Neural cell (in vitro differentiated cells): Measurements from ENCODE around the gene PKN1. TPM values are rescaled to one million over a fixed set of nuclear protein-coding genes. Genes with fewer than 3 reads are reported as not detected.

Experiments
- H2AFZ ChIP-seq: fragments of 200-600, 300-800 bp; sonication (generic), shearing (Covaris generic); 2 replicates; pipeline ENCODE4 v1.6.0; 2014; ENCODE audit warnings: low read depth, mild to moderate bottlenecking, antibody characterized with exemption, low read length, moderate library complexity
- H3F3A ChIP-seq: fragments of 200-600 bp; shearing (Covaris generic); 2 replicates; pipeline ENCODE4 v1.6.1; 2016; ENCODE audit warnings: mild to moderate bottlenecking, moderate library complexity, mixed read lengths, antibody characterized with exemption, low read length; ENCODE audit not compliant: insufficient read depth, poor library complexity, severe bottlenecking
- H3K27ac ChIP-seq: fragments of 200-600, 300-800 bp; sonication (generic), shearing (Covaris generic); 2 replicates; pipeline ENCODE4 v1.5.1; 2014; ENCODE audit warnings: mild to moderate bottlenecking, low read length, moderate library complexity
- H3K27me3 ChIP-seq: fragments of 300-800, 200-600 bp; sonication (generic), shearing (Covaris generic); 2 replicates; pipeline ENCODE4 v1.6.0; 2014; ENCODE audit warnings: mild to moderate bottlenecking, low read depth, low read length, moderate library complexity; ENCODE audit not compliant: insufficient read depth
- H3K36me3 ChIP-seq: fragments of 300-800, 200-600 bp; sonication (generic), shearing (Covaris generic); 2 replicates; pipeline ENCODE4 v1.5.1; 2014; ENCODE audit warnings: mild to moderate bottlenecking, antibody characterized with exemption, low read length, moderate library complexity; ENCODE audit not compliant: insufficient read depth
- H3K4me2 ChIP-seq: fragments of 300-800, 200-600 bp; sonication (generic), shearing (Covaris generic); 2 replicates; pipeline ENCODE4 v1.6.0; 2014; ENCODE audit warnings: mild to moderate bottlenecking, low read length
- H3K4me3 ChIP-seq: fragments of 300-800, 200-600 bp; sonication (generic), shearing (Covaris generic); 2 replicates; pipeline ENCODE4 v1.5.1; 2014; ENCODE audit warnings: mild to moderate bottlenecking, low read length, moderate library complexity
- H3K79me2 ChIP-seq: fragments of 200-600 bp; shearing (Covaris generic); replicated peaks from 2 replicates; pipeline ENCODE4 v1.6.0; 2014; ENCODE audit warnings: mild to moderate bottlenecking, low read length, moderate library complexity; ENCODE audit not compliant: insufficient read depth
- H3K9ac ChIP-seq: fragments of 300-800, 200-600 bp; sonication (generic), shearing (Covaris generic); 2 replicates; pipeline ENCODE4 v1.6.1; 2016; ENCODE audit warnings: mild to moderate bottlenecking, low read length, mixed read lengths
- H3K9me2 ChIP-seq: fragments of 200-600 bp; shearing (Covaris generic); 2 replicates; pipeline ENCODE4 v1.6.1; 2016; ENCODE audit warnings: mild to moderate bottlenecking, low read length, mixed read lengths; ENCODE audit not compliant: insufficient read depth
- H3K9me3 ChIP-seq: fragments of 200-600, 300-800 bp; sonication (generic), shearing (Covaris generic); 2 replicates; pipeline ENCODE4 v1.6.1; 2016; ENCODE audit warnings: mild to moderate bottlenecking, mixed run types, low read length, moderate library complexity, mixed read lengths
- H4K20me1 ChIP-seq: fragments of 200-600 bp; shearing (Covaris generic); 2 replicates; pipeline ENCODE4 v1.6.1; 2016; ENCODE audit warnings: mild to moderate bottlenecking, mixed run types; ENCODE audit not compliant: insufficient read depth
- EP300 ChIP-seq: fragments of 450-650 bp; conservative IDR thresholded peaks from 2 replicates; pipeline ENCODE4 v1.6.1; 2014; ENCODE audit warnings: antibody characterized with exemption, mild to moderate bottlenecking, moderate library complexity; ENCODE audit not compliant: poor library complexity, severe bottlenecking
- EZH2 ChIP-seq: fragments of 200-600, 300-800 bp; shearing (Covaris generic), sonication (generic); IDR thresholded peaks from 2 replicates; pipeline ENCODE4 v1.6.1; 2014; ENCODE audit warnings: antibody characterized with exemption, low read length, borderline replicate concordance, mild to moderate bottlenecking; ENCODE audit not compliant: insufficient read depth, poor library complexity, severe bottlenecking
- MXI1 ChIP-seq: fragments of 450-650 bp; conservative IDR thresholded peaks from 2 replicates; pipeline ENCODE4 v1.6.1; 2014; ENCODE audit warnings: antibody characterized with exemption, mild to moderate bottlenecking; ENCODE audit not compliant: poor library complexity, severe bottlenecking
- POLR2AphosphoS5 ChIP-seq: IDR thresholded peaks from 2 replicates; pipeline ENCODE4 v1.6.1; 2012
- RAD21 ChIP-seq: fragments of 450-650 bp; conservative IDR thresholded peaks from 2 replicates; pipeline ENCODE4 v1.6.1; 2014; ENCODE audit warnings: antibody characterized with exemption, mild to moderate bottlenecking, moderate library complexity
- SMC3 ChIP-seq: fragments of 450-650 bp; conservative IDR thresholded peaks from 2 replicates; pipeline ENCODE4 v1.6.1; 2014; ENCODE audit warnings: antibody characterized with exemption, mild to moderate bottlenecking, moderate library complexity; ENCODE audit not compliant: poor library complexity
- TAF1 ChIP-seq: IDR thresholded peaks from 2 replicates; pipeline ENCODE4 v1.6.1; 2012; ENCODE audit warnings: low read depth
- polyA plus RNA-seq: library from polyadenylated mRNA; depleted of rRNA; stranded (reverse); fragments of >200 nt; gene quantifications from 2 replicates; pipeline ENCODE4 v1.2.3, GENCODE V29; 2014
- TF ChIP-seq, protein P1 (sequence below): IDR thresholded peaks from 2 replicates; pipeline ENCODE4 v1.6.1; 2012; ENCODE audit warnings: borderline replicate concordance
- TF ChIP-seq, protein P2 (sequence below): fragments of 450-650 bp; IDR thresholded peaks from 2 replicates; pipeline ENCODE4 v1.5.1; 2014; ENCODE audit warnings: antibody characterized with exemption, mild to moderate bottlenecking, moderate library complexity; ENCODE audit not compliant: poor library complexity, severe bottlenecking

PKN1 gene
- polyA plus RNA-seq, 1 donor from 2014 or later = 64.4 TPM

DNA sequence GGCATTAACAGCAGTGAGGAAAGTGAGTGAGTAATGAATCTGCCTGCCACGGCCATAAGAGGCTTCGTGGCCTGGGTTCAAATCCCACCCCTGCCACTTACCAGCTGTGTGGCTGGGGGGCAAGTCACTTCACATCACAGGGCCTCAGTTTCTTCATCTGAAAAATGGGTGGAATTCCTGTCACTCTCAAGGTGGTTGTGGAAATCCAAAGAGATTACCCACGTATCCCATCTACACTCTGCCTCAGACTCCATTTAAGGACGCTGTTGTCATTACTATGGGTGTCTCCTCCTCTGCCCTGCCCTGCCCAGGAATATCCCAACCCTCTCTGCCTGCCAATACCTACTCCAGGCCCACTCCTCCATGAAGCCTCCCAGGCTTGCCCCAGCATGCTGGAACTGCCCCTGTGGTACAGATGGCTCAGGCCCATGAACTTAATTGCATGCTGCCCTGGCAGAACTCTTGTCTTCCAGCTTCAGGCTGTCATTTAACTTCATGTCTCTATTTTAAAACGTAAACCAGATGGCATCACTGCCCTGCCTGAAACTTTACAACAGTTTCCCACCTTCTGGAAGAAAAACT, 59.7 kb downstream of the PKN1 start:
- no peak overlapping the region for H3K27ac ChIP-seq
- H4K20me1 ChIP-seq = no peaks in the 10 kb centered on the region
- no peak overlapping the region for H3K4me2 ChIP-seq
- no peak overlapping the region for H3K9ac ChIP-seq
- H2AFZ ChIP-seq = no peak overlapping the region
- H3K79me2 ChIP-seq = peaks cover 16% of the 10 kb centered on the region
- no peaks in the 10 kb centered on the region for H3K36me3 ChIP-seq
- H3K27me3 ChIP-seq = no peaks in the 10 kb centered on the region
- H3K4me3 ChIP-seq = no peak overlapping the region
- no peaks in the 10 kb centered on the region for H3K9me2 ChIP-seq
- H3K9me3 ChIP-seq = no peaks in the 10 kb centered on the region
- TF ChIP-seq SMC3 (no peak), EP300 (no peak), EZH2 (no peak), RAD21 (no peak), MXI1 (no peak), TAF1 (no peak), POLR2AphosphoS5 (no peak)
- TF ChIP-seq, protein P1, sequence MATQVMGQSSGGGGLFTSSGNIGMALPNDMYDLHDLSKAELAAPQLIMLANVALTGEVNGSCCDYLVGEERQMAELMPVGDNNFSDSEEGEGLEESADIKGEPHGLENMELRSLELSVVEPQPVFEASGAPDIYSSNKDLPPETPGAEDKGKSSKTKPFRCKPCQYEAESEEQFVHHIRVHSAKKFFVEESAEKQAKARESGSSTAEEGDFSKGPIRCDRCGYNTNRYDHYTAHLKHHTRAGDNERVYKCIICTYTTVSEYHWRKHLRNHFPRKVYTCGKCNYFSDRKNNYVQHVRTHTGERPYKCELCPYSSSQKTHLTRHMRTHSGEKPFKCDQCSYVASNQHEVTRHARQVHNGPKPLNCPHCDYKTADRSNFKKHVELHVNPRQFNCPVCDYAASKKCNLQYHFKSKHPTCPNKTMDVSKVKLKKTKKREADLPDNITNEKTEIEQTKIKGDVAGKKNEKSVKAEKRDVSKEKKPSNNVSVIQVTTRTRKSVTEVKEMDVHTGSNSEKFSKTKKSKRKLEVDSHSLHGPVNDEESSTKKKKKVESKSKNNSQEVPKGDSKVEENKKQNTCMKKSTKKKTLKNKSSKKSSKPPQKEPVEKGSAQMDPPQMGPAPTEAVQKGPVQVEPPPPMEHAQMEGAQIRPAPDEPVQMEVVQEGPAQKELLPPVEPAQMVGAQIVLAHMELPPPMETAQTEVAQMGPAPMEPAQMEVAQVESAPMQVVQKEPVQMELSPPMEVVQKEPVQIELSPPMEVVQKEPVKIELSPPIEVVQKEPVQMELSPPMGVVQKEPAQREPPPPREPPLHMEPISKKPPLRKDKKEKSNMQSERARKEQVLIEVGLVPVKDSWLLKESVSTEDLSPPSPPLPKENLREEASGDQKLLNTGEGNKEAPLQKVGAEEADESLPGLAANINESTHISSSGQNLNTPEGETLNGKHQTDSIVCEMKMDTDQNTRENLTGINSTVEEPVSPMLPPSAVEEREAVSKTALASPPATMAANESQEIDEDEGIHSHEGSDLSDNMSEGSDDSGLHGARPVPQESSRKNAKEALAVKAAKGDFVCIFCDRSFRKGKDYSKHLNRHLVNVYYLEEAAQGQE = no peak
- TF ChIP-seq, protein P2, sequence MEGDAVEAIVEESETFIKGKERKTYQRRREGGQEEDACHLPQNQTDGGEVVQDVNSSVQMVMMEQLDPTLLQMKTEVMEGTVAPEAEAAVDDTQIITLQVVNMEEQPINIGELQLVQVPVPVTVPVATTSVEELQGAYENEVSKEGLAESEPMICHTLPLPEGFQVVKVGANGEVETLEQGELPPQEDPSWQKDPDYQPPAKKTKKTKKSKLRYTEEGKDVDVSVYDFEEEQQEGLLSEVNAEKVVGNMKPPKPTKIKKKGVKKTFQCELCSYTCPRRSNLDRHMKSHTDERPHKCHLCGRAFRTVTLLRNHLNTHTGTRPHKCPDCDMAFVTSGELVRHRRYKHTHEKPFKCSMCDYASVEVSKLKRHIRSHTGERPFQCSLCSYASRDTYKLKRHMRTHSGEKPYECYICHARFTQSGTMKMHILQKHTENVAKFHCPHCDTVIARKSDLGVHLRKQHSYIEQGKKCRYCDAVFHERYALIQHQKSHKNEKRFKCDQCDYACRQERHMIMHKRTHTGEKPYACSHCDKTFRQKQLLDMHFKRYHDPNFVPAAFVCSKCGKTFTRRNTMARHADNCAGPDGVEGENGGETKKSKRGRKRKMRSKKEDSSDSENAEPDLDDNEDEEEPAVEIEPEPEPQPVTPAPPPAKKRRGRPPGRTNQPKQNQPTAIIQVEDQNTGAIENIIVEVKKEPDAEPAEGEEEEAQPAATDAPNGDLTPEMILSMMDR = no peak
- no peaks in the 10 kb centered on the region for H3F3A ChIP-seq

DNA sequence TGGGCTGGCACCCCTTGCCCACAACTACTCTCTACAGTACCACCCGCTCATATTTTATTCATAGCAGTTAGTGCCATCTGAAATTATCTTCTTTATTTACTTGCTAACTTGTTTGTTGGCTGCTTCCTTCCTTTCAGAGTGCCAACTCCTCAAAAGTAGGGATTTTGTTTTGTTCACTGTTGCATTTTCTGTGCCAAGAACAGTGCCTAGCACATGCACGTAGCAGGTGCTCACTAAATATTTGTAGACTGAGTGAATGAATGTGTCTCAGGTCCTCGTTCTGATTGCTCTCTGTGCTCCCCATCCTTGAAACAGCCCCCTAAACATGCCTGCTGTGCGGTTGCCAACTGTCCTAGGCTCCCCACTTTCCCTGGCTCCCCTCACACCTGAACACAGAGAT, 61.3 kb downstream of the PKN1 start:
- Histone ChIP-seq H3K36me3 (no peaks in the 10 kb centered on the region), H3K9me2 (no peaks in the 10 kb centered on the region), H3K9me3 (no peaks in the 10 kb centered on the region), H3K4me2 (no peak overlapping the region), H4K20me1 (no peaks in the 10 kb centered on the region), H3K9ac (peak overlapping the region; percentile 2), H3K79me2 (peaks cover 16% of the 10 kb centered on the region), H3K4me3 (peak overlapping the region; percentile 95), H3K27me3 (no peaks in the 10 kb centered on the region), H3F3A (no peaks in the 10 kb centered on the region), H2AFZ (no peak overlapping the region), H3K27ac (no peak overlapping the region)
- TF ChIP-seq SMC3 (no peak), EP300 (no peak), MXI1 (no peak), RAD21 (no peak), POLR2AphosphoS5 (no peak), EZH2 (no peak), TAF1 (no peak)
- TF ChIP-seq, protein P1 = no peak
- TF ChIP-seq, protein P2 = no peak
